Measurements from ENCODE around the gene BNIP3.
"Not testable (repeated sequence)": the region's sequence is repeated elsewhere in the genome, so short reads cannot be mapped to it uniquely, and the experiment has no call there.

DNA sequence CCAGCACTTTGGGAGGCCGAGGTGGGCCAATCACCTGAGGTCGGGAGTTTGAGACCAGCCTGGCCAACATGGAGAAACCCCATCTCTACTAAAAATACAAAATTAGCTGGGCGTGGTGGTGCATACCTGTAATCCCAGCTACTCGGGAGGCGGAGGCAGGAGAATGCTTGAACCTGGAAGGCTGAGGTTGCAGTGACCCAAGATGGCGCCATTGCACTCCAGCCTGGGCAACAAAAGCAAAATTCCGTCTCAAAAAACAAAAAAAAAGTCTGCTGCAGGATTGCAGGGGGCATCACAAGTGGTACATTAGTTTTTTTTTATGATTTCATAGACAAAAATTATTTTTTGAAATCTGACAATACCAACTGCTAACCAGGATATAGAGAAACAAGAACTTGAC, 5.1 kb upstream of the BNIP3 start:
- TF ChIP-seq, protein P1, sequence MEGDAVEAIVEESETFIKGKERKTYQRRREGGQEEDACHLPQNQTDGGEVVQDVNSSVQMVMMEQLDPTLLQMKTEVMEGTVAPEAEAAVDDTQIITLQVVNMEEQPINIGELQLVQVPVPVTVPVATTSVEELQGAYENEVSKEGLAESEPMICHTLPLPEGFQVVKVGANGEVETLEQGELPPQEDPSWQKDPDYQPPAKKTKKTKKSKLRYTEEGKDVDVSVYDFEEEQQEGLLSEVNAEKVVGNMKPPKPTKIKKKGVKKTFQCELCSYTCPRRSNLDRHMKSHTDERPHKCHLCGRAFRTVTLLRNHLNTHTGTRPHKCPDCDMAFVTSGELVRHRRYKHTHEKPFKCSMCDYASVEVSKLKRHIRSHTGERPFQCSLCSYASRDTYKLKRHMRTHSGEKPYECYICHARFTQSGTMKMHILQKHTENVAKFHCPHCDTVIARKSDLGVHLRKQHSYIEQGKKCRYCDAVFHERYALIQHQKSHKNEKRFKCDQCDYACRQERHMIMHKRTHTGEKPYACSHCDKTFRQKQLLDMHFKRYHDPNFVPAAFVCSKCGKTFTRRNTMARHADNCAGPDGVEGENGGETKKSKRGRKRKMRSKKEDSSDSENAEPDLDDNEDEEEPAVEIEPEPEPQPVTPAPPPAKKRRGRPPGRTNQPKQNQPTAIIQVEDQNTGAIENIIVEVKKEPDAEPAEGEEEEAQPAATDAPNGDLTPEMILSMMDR (IDR thresholded peaks at IDR 0.05; ENCODE audit: insufficient read depth, low read length, poor library complexity, severe bottlenecking), result not testable (repeated sequence)
- not testable (repeated sequence) for TF ChIP-seq EZH2phosphoT487 (conservative IDR thresholded peaks at IDR 0.05; ENCODE audit: low read length)
